Lower leg skin (tissue), 4 donors: Measurements from ENCODE around the gene POT1. TPM values are rescaled to one million over a fixed set of nuclear protein-coding genes. Genes with fewer than 3 reads are reported as not detected.

Experiments used
- DNase-seq, 2 donors: peaks; one replicate each; pipeline ENCODE4 v3.0.0-alpha.2; 2019; ENCODE audit warnings: low spot score in 2 of 2
- H3K4me3 ChIP-seq: fragments of 200-600 bp; sonication (generic); 2 replicates; pipeline ENCODE4 v1.5.1; 2017; ENCODE audit warnings: mild to moderate bottlenecking, low read depth; ENCODE audit not compliant: poor library complexity, severe bottlenecking
- POLR2A ChIP-seq, 2 donors: fragments of 450-650 bp; IDR thresholded peaks; one replicate each; pipeline ENCODE4 v1.6.1; 2016 to 2017; ENCODE audit warnings: antibody characterized with exemption in 2 of 2, mild to moderate bottlenecking in 1 of 2, moderate library complexity in 1 of 2
- WGBS, 2 donors: methylation state at CpG; one replicate each; pipeline ENCODE4 v1.1.5; 2018; 5-methylcytosine and 5-hydroxymethylcytosine counted together
- intact Hi-C: fragments of 100-400 bp; cut with DNase I; formaldehyde crosslinking; loops from one replicate; pipeline ENCODE4 v1.15.0; 2023; ENCODE audit warnings: low total_unique reads
- total RNA-seq, 4 donors: library from RNA; depleted of rRNA; stranded (reverse); fragments of >200 nt; gene quantifications; one replicate each; pipeline ENCODE4 v1.1.0, GENCODE V29; 2016
- TF ChIP-seq, protein P1 (sequence below), 3 donors: fragments of 450-650 bp; IDR thresholded peaks; one replicate each; pipeline ENCODE4 v1.5.1; 2016; ENCODE audit warnings: antibody characterized with exemption in 3 of 3, mild to moderate bottlenecking in 3 of 3, moderate library complexity in 2 of 3

POT1 gene
- total RNA-seq, 4 donors from 2014 or later: 13.9 to 17.8 (median 14.9) TPM

- no peak overlapping the region for H3K4me3 ChIP-seq
- 46 to 48% methylated on average over 4 of the region's 4 CpGs for WGBS, 2 donors
- intact Hi-C loops: no loop called here
- DNase-seq: no peak
- TF ChIP-seq POLR2A (IDR thresholded peaks at IDR 0.05): no peak
- TF ChIP-seq, protein P1, sequence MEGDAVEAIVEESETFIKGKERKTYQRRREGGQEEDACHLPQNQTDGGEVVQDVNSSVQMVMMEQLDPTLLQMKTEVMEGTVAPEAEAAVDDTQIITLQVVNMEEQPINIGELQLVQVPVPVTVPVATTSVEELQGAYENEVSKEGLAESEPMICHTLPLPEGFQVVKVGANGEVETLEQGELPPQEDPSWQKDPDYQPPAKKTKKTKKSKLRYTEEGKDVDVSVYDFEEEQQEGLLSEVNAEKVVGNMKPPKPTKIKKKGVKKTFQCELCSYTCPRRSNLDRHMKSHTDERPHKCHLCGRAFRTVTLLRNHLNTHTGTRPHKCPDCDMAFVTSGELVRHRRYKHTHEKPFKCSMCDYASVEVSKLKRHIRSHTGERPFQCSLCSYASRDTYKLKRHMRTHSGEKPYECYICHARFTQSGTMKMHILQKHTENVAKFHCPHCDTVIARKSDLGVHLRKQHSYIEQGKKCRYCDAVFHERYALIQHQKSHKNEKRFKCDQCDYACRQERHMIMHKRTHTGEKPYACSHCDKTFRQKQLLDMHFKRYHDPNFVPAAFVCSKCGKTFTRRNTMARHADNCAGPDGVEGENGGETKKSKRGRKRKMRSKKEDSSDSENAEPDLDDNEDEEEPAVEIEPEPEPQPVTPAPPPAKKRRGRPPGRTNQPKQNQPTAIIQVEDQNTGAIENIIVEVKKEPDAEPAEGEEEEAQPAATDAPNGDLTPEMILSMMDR (IDR thresholded peaks at IDR 0.05): no peak
These were observed 138.2 kb downstream of the POT1 start for GRCh38 chr7:124791426-124791825.

- DNase-seq: no peak
- H3K4me3 ChIP-seq: no peak overlapping the region
- intact Hi-C loops: no loop called here
- WGBS, 2 donors: 33 to 53% methylated on average over 6 of the region's 6 CpGs
- TF ChIP-seq POLR2A (IDR thresholded peaks at IDR 0.05): no peak
- TF ChIP-seq, protein P1 (IDR thresholded peaks at IDR 0.05): no peak
These were observed 139.0 kb downstream of the POT1 start for GRCh38 chr7:124790645-124791044.

- intact Hi-C loops: no loop called here
- no peak overlapping the region for H3K4me3 ChIP-seq
- no peak for TF ChIP-seq POLR2A (IDR thresholded peaks at IDR 0.05)
- TF ChIP-seq, protein P1 (IDR thresholded peaks at IDR 0.05): no peak
- 61 to 66% methylated on average over 6 of the region's 6 CpGs for WGBS, 2 donors
- DNase-seq: no peak
These were observed 143.6 kb downstream of the POT1 start for GRCh38 chr7:124785994-124786393.

GRCh38 chr7:124784879-124785818 lies 144.5 kb downstream of the POT1 start:
- no peak overlapping the region for H3K4me3 ChIP-seq
- 38 to 40% methylated on average over 9 of the region's 9 CpGs for WGBS, 2 donors
- no peak for DNase-seq
- intact Hi-C loops: no loop called here
- TF ChIP-seq, protein P1 (IDR thresholded peaks at IDR 0.05): no peak
- no peak for TF ChIP-seq POLR2A (IDR thresholded peaks at IDR 0.05)

GRCh38 chr7:124783271-124783670 lies 146.4 kb downstream of the POT1 start:
- H3K4me3 ChIP-seq: no peak overlapping the region
- intact Hi-C loops: no loop called here
- TF ChIP-seq, protein P1 (IDR thresholded peaks at IDR 0.05): no peak
- TF ChIP-seq POLR2A (IDR thresholded peaks at IDR 0.05): no peak
- 74 to 85% methylated on average over 5 of the region's 5 CpGs for WGBS, 2 donors
- DNase-seq: no peak
